Mucosa of descending colon (tissue), 3 donors: ENCODE results near the gene TRMT61B. TPM values are rescaled to one million over a fixed set of nuclear protein-coding genes. Genes with fewer than 3 reads are reported as not detected.

Experiments used
- ATAC-seq: fragments of 200-7000 bp; cut with Tn5 transposase; one replicate; pipeline ENCODE4 v1.9.1; 2020; ENCODE audit warnings: mild to moderate bottlenecking, moderate library complexity
- DNase-seq, 3 donors: peaks; one replicate each; pipeline ENCODE4 v3.0.0-alpha.2; 2020
- H3K36me3 ChIP-seq: fragments of 200-600 bp; one replicate; pipeline ENCODE4 v1.8.0; 2021; ENCODE audit warnings: low read depth, mild to moderate bottlenecking
- H3K4me1 ChIP-seq: fragments of 200-600 bp; one replicate; pipeline ENCODE4 v1.8.0; 2021; ENCODE audit warnings: low read depth, mild to moderate bottlenecking
- H3K4me3 ChIP-seq: fragments of 200-600 bp; one replicate; pipeline ENCODE4 v1.8.0; 2021; ENCODE audit warnings: mild to moderate bottlenecking
- H3K9me3 ChIP-seq: fragments of 200-600 bp; one replicate; pipeline ENCODE4 v1.8.0; 2021; ENCODE audit warnings: mild to moderate bottlenecking
- intact Hi-C, 2 donors: fragments of 100-400 bp; cut with DNase I in 1 of 2; cut with micrococcal nuclease in 1 of 2; formaldehyde crosslinking; loops; one replicate each; pipeline versions ENCODE4 v1.11.0 to v1.11.1; 2022; cut with DNase I, micrococcal nuclease
- total RNA-seq, 3 donors: library from RNA; stranded (reverse); fragmentation: NEBNext Ultra II Directional in 2 of 3; extraction: Animal tissue kit (Norgen Biotek cat#: 25700) in 2 of 3; gene quantifications; one replicate each; pipeline versions ENCODE4 v1.2.1 to v1.2.4, GENCODE V29; 2021 to 2023
- TF ChIP-seq, protein P1 (sequence below): fragments of 200-600 bp; IDR thresholded peaks from one replicate; pipeline ENCODE4 v1.8.0; 2022; ENCODE audit warnings: antibody characterized with exemption, mild to moderate bottlenecking
- donor health status: DM: no; HTN: no; CAD: no; lungs with moderate emphysema.
- donor health status: DM: no; HTN: no; CAD: no.
- donor health status: DM: no; HTN: yes; CAD: no.

TRMT61B gene
- total RNA-seq, 3 donors from 2014 or later, result 9.4 to 12.4 (median 9.6) TPM

DNA sequence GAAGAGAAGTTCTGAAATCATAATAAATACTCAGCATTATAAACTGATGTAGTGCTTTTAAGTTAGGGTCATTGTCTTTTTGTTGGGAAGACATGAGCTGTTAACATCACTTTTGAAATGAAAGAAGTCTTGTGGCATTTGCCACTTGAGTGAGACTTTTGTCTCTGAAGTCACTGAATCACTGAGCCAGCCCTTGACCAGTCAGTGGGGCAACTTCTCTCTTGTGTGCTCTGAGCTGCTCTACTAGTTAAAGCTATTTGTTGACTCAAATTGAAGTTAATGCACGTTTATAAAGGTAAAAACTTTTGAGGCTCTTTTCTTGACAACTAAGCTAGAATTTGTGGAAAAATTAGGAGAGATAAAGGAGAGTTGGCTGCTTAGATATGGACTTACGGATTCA is 31.1 kb upstream of the TRMT61B start:
- no peak overlapping the region for H3K4me3 ChIP-seq
- DNase-seq, result no peak
- H3K4me1 ChIP-seq, result peaks cover 12% of the 10 kb centered on the region
- H3K36me3 ChIP-seq, result no peaks in the 10 kb centered on the region
- no peaks in the 10 kb centered on the region for H3K9me3 ChIP-seq
- TF ChIP-seq, protein P1, sequence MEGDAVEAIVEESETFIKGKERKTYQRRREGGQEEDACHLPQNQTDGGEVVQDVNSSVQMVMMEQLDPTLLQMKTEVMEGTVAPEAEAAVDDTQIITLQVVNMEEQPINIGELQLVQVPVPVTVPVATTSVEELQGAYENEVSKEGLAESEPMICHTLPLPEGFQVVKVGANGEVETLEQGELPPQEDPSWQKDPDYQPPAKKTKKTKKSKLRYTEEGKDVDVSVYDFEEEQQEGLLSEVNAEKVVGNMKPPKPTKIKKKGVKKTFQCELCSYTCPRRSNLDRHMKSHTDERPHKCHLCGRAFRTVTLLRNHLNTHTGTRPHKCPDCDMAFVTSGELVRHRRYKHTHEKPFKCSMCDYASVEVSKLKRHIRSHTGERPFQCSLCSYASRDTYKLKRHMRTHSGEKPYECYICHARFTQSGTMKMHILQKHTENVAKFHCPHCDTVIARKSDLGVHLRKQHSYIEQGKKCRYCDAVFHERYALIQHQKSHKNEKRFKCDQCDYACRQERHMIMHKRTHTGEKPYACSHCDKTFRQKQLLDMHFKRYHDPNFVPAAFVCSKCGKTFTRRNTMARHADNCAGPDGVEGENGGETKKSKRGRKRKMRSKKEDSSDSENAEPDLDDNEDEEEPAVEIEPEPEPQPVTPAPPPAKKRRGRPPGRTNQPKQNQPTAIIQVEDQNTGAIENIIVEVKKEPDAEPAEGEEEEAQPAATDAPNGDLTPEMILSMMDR, result no peak
- intact Hi-C loops, result no loop called here
- no peak for ATAC-seq

DNA sequence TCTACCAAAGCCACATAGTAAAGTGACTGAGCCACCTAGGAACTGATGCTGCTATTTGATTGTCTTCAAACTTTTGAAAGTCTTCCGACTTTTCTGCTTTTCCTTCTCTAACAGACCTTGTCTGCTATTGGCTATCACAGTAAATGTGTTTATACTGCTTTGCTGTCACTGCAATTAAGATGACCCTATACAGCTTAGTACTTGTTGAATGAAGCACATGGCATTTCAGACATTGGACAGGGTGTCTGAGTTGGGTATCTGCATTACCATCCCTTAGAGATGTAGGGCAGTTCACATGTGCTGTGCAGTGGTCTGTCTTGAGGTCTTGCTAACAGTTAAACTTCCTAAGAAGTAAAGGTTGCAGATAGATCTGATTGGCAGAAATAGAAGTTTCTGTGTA is 27.9 kb upstream of the TRMT61B start:
- TF ChIP-seq, protein P1, result no peak
- ATAC-seq (no peak), DNase-seq (no peak)
- Histone ChIP-seq H3K36me3 (no peaks in the 10 kb centered on the region), H3K4me3 (no peak overlapping the region), H3K4me1 (peaks cover 14% of the 10 kb centered on the region), H3K9me3 (no peaks in the 10 kb centered on the region)
- intact Hi-C loops, result no loop called here

- intact Hi-C loops, result no loop called here
- ATAC-seq (no peak), DNase-seq (no peak)
- Histone ChIP-seq H3K4me3 (no peak overlapping the region), H3K9me3 (no peaks in the 10 kb centered on the region), H3K4me1 (peaks cover 14% of the 10 kb centered on the region), H3K36me3 (no peaks in the 10 kb centered on the region)
- TF ChIP-seq, protein P1, result no peak
Measured at GRCh38 chr2:28896906-28897305, 26.8 kb upstream of the TRMT61B start.

GRCh38 chr2:28895189-28895893 is 25.2 kb upstream of the TRMT61B start:
- TF ChIP-seq, protein P1, result no peak
- intact Hi-C loops, result no loop called here
- no peaks in the 10 kb centered on the region for H3K36me3 ChIP-seq
- peaks cover 14% of the 10 kb centered on the region for H3K4me1 ChIP-seq
- DNase-seq (peak; percentile 44 to 63 (median 59)), ATAC-seq (peak; percentile 39)
- no peaks in the 10 kb centered on the region for H3K9me3 ChIP-seq
- H3K4me3 ChIP-seq, result peak overlapping the region; percentile 97

DNA sequence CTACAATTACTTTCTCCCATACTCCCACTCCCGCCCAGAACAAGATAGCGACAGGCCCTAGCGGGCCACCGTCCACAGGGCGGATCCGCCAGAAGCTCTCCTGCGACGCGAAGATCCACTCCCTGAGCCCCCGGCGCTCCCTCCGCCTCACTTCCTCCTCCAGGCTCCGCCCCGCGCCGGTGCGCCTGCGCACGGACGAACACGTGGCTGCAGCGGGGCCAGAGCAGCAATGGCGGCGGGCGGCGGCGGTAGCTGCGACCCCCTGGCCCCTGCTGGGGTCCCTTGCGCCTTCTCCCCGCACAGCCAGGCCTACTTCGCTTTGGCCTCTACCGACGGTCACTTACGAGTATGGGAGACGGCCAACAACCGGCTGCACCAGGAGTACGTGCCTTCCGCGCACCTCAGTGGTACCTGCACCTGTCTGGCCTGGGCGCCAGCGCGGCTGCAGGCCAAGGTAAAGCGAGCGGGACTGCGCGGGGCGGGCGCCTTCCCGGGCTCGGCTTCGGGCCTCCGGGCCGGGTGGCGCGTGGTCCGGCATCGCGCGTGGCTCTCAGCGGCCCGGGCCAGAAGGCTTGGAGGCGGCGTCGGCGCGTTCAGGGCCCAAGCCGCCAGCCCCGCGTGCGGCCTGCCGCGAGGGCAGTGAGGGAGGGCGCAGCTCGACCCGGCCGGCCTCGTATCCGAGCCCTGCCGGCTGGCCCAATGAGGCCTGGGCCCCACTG is 24.5 kb upstream of the TRMT61B start, which contains the start of gene WDR43:
WDR43 (plus strand) TSS at position 198 of the 719 bp plus-strand sequence; CDS start at position 230, 32 bp downstream.
- DNase-seq (peak; percentile 98 to 99 (median 99)), ATAC-seq (peak; percentile 99)
- intact Hi-C loops, result no loop called here
- Histone ChIP-seq H3K36me3 (no peaks in the 10 kb centered on the region), H3K9me3 (no peaks in the 10 kb centered on the region), H3K4me1 (peaks cover 14% of the 10 kb centered on the region), H3K4me3 (peak within 1 kb of the TSS; percentile 97)
- TF ChIP-seq, protein P1, result no peak
